HL-60 (cell line): ENCODE results near the gene DIAPH2.

Source experiments
- DNase-seq, 2 experiments: peaks; one replicate each; pipeline ENCODE4 v3.0.0-alpha.2; 2010 to 2020; ENCODE audit warnings: low read depth in 1 of 2, low spot score in 1 of 2
- H3K27ac ChIP-seq: fragments of 250-450 bp; sonication (Bioruptor Pico); replicated peaks from 2 replicates; pipeline ENCODE4 v1.5.1; 2020; ENCODE audit warnings: mild to moderate bottlenecking, moderate library complexity
- H3K27me3 ChIP-seq: fragments of 250-450 bp; sonication (Bioruptor Pico); 2 replicates; pipeline ENCODE4 v1.5.1; 2021; ENCODE audit warnings: mild to moderate bottlenecking, moderate library complexity; ENCODE audit not compliant: insufficient read depth, poor library complexity, severe bottlenecking
- H3K4me3 ChIP-seq: replicated peaks from 2 replicates; pipeline ENCODE4 v1.5.1; 2011; ENCODE audit warnings: mild to moderate bottlenecking, control low read depth, low read length; ENCODE audit not compliant: insufficient read depth
- GABPA ChIP-seq: IDR thresholded peaks from 2 replicates; pipeline ENCODE4 v1.6.1; 2012; ENCODE audit warnings: low read depth
- POLR2AphosphoS5 ChIP-seq: IDR thresholded peaks from 2 replicates; pipeline ENCODE4 v1.6.1; 2012; ENCODE audit warnings: low read depth
- SPI1 ChIP-seq: IDR thresholded peaks from 2 replicates; pipeline ENCODE4 v1.6.1; 2012; ENCODE audit warnings: low read depth, mild to moderate bottlenecking, borderline replicate concordance
- TF ChIP-seq, protein P1 (sequence below): IDR thresholded peaks from 2 replicates; pipeline ENCODE4 v1.6.1; 2012; ENCODE audit warnings: low read depth; ENCODE audit not compliant: insufficient replicate concordance
- TF ChIP-seq, protein P2 (sequence below): IDR thresholded peaks from one replicate; pipeline ENCODE4 v1.5.1; 2011; ENCODE audit warnings: low read length, control low read depth, inconsistent platforms; ENCODE audit not compliant: insufficient read depth

DIAPH2 gene

GRCh38 chrX:96883608-96884007 is 199.0 kb downstream of the DIAPH2 start, which contains the start of gene RPA4:
Gene RPA4 (plus strand): TSS chrX:96883908. CDS start chrX:96884311, 403 bp downstream.
- H3K27me3 ChIP-seq: no peaks in the 10 kb centered on the region
- no peak for DNase-seq
- no peak within 1 kb of the TSS for H3K27ac ChIP-seq
- TF ChIP-seq SPI1: no peak
- TF ChIP-seq, protein P1, sequence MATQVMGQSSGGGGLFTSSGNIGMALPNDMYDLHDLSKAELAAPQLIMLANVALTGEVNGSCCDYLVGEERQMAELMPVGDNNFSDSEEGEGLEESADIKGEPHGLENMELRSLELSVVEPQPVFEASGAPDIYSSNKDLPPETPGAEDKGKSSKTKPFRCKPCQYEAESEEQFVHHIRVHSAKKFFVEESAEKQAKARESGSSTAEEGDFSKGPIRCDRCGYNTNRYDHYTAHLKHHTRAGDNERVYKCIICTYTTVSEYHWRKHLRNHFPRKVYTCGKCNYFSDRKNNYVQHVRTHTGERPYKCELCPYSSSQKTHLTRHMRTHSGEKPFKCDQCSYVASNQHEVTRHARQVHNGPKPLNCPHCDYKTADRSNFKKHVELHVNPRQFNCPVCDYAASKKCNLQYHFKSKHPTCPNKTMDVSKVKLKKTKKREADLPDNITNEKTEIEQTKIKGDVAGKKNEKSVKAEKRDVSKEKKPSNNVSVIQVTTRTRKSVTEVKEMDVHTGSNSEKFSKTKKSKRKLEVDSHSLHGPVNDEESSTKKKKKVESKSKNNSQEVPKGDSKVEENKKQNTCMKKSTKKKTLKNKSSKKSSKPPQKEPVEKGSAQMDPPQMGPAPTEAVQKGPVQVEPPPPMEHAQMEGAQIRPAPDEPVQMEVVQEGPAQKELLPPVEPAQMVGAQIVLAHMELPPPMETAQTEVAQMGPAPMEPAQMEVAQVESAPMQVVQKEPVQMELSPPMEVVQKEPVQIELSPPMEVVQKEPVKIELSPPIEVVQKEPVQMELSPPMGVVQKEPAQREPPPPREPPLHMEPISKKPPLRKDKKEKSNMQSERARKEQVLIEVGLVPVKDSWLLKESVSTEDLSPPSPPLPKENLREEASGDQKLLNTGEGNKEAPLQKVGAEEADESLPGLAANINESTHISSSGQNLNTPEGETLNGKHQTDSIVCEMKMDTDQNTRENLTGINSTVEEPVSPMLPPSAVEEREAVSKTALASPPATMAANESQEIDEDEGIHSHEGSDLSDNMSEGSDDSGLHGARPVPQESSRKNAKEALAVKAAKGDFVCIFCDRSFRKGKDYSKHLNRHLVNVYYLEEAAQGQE: no peak
- no peak for TF ChIP-seq POLR2AphosphoS5
- no peak for TF ChIP-seq GABPA
- TF ChIP-seq, protein P2, sequence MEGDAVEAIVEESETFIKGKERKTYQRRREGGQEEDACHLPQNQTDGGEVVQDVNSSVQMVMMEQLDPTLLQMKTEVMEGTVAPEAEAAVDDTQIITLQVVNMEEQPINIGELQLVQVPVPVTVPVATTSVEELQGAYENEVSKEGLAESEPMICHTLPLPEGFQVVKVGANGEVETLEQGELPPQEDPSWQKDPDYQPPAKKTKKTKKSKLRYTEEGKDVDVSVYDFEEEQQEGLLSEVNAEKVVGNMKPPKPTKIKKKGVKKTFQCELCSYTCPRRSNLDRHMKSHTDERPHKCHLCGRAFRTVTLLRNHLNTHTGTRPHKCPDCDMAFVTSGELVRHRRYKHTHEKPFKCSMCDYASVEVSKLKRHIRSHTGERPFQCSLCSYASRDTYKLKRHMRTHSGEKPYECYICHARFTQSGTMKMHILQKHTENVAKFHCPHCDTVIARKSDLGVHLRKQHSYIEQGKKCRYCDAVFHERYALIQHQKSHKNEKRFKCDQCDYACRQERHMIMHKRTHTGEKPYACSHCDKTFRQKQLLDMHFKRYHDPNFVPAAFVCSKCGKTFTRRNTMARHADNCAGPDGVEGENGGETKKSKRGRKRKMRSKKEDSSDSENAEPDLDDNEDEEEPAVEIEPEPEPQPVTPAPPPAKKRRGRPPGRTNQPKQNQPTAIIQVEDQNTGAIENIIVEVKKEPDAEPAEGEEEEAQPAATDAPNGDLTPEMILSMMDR: no peak
- no peak within 1 kb of the TSS for H3K4me3 ChIP-seq

DNA sequence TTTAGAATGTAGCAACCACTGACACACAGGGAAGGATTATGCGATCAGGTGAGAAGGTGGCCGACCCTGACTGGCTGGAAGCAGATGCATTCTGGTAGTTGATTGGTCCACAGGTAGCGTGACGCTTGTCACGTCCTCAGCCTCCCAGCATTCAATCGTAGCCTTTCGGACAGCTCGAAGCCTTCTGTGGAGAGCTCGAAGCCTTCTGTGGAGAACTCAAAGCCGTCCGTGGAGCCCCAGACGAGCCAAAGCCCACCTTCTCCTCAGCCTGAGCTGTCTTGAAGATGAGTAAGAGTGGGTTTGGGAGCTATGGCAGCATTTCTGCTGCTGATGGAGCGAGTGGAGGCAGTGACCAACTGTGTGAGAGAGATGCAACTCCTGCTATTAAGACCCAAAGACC is 199.4 kb downstream of the DIAPH2 start:
- Histone ChIP-seq H3K27ac (no peak overlapping the region), H3K27me3 (no peaks in the 10 kb centered on the region), H3K4me3 (no peak overlapping the region)
- no peak for DNase-seq
- TF ChIP-seq, protein P2: no peak
- TF ChIP-seq, protein P1: no peak
- TF ChIP-seq SPI1: no peak

DNA sequence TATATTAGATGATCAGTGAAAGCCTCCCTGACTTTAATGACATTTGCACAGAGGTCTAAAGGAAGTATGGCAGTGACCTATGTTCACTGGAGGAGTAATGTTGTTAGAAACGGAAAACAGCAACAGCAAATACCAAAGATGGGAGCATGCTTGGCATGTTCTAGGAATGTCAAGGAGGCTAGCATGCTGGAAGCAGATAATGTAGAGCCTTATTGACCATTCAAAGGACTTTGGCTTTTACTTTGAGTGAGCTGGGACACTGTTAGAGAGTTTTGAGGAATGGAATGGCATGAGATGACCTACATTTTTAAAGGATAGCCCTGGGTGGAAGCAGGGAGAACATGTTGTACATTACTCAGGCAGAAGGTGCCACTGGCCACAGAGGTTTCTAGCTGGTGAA is 205.1 kb downstream of the DIAPH2 start:
- Histone ChIP-seq H3K27ac (no peak overlapping the region), H3K4me3 (no peak overlapping the region), H3K27me3 (no peaks in the 10 kb centered on the region)
- TF ChIP-seq POLR2AphosphoS5 (no peak), SPI1 (no peak), GABPA (no peak)
- TF ChIP-seq, protein P1: no peak
- no peak for DNase-seq

DNA sequence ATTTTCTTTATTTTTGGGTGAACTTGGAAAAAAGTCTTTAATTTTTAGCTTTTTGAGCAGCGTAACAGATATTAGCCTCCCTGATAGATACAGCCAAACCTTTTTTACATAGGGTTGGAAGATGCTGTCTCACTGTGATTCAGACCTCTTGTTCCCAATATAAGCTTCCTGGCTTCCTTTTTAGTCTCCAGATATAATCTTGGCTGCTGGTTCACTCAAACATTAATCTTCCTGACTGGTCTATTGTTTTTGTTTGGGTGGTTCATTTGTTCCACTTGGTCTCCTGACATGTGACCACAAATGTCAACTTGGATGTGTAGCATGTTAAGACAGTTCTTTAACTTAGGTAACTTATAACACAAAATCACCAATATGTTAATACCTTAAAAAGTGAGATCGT is 222.1 kb downstream of the DIAPH2 start:
- Histone ChIP-seq H3K27me3 (no peaks in the 10 kb centered on the region), H3K27ac (no peak overlapping the region), H3K4me3 (no peak overlapping the region)
- TF ChIP-seq, protein P2: no peak
- TF ChIP-seq, protein P1: no peak
- no peak for TF ChIP-seq SPI1
- no peak for DNase-seq
